Activated CD4-positive, alpha-beta T cell treated with anti-CD3 and anti-CD28 coated beads, Interleukin-2, amount 50 U/mL, for 1 hour (primary cell): ENCODE results near the gene FRAT1.
"Not testable (repeated sequence)": the region's sequence is repeated elsewhere in the genome, so short reads cannot be mapped to it uniquely, and the experiment has no call there.

ENCODE experiments used
- DNase-seq: peaks from one replicate; pipeline ENCODE4 v3.0.0-alpha.2; 2020

Gene FRAT1

DNA sequence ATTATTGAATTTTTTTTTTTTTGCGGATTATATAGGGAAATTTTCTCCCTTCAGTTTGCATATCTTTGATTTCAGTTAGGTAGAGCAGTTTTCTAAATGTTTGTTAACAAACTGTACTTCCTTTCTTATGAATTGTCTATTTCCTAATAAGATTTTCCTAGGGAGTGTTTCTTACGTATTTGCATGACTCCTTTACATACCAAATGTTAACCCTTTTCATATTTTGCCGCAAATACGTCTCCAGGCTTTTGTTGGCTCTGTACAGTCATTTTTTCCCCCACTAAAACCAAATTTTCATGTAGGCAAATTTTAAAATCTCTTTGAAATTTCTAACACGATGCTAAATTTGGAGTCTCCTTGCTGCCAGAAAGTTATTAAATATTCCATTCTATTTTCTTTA is 17.4 kb downstream of the FRAT1 start:
- no peak for DNase-seq

DNA sequence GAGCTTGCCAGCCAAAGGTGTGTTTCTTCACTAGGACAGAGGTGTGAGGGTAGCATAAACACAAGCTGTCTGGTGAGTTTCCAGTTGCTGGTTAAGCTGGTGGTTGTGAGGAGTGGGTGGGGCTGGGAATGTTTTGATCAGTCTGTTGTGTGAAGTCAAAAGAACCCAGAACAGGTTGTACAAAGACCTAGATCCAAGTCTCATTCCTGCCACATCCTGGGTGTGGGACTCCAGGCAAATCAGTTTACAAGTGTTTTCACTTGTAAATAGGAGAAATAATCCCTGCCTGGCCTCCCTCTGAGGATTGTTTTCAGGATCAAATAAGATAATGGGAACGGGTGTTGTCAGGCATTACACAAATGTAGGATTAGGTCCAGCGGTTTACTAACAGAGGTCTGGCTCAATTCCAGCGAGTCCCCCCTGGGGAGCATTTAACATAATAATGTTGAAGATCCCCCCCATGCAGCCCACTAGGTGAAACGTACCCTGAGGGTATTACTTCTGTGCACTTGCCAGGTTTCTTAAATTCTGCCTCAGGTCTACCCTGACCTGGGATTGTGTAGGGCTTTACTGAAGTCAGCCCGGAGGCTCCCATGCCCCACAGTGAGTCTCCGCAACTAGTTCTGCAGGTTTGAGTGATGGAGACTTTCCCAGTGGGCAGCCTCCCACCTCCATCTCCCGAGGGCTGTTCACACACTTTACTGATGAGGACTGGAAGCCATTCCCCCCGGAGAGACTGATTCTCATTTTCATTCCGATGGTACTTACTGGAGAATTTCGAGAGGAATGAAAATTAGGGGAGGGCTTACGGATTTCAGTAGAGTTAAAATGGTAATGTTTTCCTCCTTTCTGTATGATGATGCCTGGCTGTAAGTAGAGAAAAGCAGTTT is 18.1 kb downstream of the FRAT1 start:
- no peak for DNase-seq

DNA sequence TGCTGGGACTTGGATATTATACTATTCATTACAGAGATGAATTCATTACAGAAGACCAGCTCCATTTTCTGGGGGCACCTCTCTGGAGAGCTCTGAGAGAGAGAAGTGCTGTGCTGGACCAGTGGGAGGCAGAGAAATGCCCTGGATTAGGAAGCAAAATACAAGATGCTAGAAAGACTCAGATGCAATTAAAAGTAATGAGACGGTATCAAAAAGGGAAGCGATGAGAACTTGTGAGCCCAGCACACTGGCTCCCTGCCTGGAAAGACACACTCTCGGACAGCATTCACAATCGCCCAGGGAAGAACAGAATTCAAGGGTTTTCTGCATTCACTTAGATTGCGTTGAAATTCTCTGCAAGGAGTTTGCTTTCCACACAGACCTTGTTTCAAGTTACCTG is 19.0 kb downstream of the FRAT1 start:
- DNase-seq, result no peak

DNA sequence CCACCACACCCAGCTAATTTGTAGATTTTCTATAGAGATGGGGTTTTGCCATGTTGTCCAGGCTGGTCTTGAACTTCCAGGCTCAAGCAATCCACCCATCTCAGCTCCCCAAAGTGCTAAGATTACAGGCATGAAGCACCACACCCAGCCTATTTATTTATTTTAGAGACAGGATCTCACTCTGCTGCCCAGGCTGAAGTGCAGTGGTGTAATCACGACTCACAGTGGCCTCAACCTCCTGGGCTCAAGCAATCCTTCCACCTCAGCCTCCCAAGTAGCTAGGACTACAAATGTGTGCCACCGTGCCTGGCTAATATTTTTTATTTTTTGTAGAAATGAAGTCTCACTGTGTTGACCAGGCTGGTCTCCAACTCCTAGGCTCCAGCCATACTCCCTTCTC is 22.3 kb downstream of the FRAT1 start:
- no peak for DNase-seq

DNA sequence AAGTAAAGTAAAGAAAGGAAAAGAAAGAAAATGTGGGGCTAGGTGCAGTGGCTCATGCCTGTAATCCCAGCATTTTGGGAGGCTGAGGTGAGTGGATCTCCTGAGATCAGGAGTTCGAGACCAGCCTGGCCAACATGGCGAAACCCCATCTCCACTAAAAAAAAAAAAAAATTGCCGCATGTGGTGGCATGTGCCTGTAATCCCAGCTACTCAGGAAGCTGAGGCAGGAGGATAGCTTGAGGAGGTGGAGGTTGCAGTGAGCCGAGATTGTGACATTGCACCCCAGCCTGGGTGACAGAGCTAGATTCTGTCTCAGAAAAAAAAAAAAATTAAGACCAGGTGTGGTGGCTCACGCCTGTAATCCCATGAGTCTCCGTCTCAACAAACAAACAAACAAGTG is 24.6 kb downstream of the FRAT1 start:
- not testable (repeated sequence) for DNase-seq

DNA sequence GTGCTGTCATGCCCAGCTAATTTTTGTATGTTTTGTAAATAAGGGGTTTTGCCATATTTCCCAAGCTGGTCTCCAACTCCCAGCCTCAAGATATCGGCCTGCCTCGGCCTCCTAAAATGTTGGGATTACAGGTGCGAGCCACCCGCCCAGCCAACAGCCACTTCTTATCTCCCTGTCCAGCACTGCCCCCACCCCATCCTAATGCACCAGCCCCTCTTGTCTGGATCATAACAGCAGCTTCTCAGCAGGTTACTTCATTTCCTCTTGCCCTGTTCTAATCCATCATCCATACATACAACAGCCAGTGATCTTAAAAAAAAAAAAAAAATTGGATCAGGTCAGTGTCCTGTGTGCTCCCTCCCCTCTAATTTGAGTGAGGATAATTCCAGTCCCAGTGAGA is 28.2 kb downstream of the FRAT1 start:
- DNase-seq, result no peak

DNA sequence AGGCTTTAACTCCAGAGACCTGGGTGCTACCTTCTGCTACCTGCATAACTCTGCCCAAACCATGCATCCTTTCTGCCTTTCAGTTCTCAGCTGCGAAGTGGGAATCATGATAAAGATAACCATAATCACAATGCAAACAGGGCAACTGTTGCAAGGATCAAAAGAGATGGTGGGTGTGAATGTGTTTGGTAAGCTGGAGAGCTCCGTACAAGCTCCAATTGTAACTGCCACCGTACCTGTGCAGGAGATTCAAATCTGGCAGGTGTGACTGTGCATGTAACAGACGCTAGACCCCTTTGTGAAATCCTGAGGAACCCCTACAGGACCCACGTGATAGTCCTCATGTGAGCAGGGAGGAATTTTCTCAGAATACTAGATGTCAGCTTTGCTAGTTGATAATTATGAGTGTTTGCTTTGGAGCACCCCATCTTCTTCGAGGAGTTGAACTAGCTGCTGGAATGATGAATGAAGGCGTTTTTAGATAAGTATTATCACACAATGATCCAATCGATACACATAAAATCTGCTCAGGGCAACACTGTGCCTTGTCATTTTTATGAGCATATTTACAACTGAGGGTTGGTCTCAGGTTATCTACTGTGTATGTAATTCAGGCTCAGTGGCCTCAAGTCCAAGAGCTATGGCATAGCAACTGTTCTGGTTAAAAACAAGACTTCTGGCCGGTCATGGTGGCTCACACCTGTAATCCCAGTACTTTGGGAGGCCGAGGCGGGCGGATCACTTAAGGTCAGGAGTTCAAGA is 30.9 kb downstream of the FRAT1 start:
- no peak for DNase-seq

DNA sequence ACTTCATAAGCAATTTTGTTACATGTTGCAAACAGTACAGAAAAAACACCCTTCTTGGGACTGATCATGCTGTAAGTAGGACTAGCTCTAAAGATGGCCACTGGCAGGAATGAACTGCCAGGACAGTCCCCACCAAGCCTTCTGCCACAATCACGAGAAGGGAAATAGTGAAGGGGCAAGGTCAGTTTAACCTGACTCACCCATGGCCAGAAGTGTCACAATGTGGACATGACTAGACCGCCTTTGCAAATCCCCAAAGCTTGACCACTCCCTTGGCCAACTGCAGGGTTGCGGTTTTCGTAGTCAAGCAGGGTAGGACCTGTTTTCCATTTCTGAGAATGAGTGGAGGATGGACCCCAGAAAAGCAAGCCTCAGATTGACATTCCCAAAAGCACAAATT is 34.9 kb downstream of the FRAT1 start:
- DNase-seq, result no peak

DNA sequence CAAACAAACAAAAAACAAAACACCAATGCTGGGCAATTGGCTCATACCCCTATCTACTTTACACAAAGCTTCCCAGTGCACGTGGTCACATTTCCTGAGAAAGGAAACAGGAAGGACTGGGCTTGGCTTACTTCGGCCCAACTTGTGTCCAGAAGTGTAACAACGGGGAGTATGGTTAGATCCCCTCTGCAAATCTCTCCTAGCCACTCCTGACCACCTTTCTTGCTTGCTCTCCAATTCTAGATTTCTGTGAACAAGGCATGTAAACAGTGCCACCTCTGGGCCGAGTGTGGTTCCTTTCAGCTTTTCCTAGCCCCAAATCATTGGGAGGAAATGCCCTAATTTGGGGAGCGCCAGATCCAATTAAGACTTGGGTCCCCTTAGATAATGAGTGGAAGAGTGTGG is 36.5 kb downstream of the FRAT1 start:
- no peak for DNase-seq

DNA sequence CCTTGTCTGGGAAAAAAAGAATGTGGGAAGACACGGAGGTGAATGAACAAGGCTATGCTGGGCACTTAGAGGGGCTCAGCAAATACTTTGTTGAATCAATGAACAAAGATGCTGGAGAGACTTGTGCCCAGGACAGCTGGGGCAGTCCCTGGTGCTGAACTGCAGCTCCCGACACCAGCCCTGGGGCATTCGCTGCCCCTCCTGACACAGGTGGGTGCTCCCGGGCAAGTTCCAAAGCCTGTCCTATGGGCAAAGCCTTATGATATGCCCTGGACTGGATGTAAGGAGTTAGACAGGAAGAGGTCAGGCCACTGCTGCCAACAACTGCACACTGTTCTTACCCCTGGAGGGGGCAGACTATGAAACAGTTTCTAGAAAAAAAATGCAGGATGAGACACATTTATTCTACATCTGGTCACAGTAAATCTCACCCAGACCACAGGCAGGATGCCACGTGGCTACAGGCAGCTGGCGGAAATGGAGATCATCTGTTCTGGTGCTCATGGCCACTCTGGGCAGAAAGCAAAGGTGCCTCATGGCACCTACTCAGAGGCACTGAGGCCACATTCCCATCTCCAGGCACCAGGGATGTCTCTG is 37.3 kb downstream of the FRAT1 start:
- DNase-seq, result no peak

DNA sequence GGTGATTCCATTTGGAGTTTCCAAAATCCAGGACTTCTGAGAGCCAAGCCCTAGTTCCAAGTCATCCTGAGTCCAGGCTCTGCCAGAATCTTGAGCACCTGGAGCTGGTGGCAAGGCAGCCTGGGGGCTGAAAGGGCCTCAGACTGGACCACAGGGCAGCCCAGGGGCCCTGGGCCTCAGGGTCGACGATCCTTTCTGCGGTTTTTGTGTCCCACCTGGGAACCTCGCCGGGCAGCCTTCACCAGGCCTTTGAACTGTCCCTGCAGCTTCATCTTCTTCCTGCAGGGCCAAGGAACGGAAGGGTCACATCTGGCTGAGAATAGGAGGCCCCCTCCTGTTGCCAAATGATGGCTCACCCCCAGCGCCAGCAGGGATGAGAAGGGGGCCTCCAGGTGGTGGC is 37.8 kb downstream of the FRAT1 start:
- no peak for DNase-seq

DNA sequence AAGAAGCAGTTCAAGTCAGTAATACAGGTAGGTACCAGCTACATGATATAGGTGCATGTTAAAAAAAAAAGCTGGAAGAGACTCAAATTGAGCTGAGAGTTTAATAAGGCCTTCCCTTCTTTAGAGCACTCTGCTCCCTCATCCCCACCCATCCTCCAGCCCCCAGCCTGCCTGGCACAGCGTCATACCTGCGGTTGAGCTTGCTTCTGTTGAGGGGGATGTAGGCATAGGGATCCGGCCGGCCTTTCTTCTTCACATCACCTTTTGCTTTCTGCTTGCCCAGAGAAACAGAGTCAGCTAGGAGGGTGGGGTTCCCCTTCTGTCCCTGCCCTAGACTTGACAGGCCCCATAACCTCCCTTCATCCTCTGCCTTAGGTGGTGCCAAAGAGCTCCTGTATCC is 39.3 kb downstream of the FRAT1 start:
- DNase-seq, result no peak

DNA sequence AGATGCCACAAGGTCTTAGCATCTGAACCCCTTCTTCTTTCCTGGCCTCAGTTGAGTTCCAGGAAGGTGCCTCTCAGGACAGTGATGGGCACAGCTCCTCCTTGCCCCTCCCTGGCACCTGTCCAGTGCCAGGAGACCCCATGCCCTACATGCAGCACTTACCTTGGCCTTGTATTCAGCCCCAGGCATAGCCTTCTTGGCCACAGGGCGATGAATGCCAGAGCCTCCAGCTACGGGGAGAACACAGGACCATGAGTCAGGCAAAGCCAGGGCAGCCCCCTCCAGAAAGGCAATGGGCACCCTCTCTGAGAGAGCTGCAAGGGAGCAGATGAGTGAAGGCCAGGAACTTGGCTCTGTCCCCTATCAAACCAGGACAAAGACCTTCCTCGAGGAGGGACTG is 39.7 kb downstream of the FRAT1 start:
- no peak for DNase-seq

DNA sequence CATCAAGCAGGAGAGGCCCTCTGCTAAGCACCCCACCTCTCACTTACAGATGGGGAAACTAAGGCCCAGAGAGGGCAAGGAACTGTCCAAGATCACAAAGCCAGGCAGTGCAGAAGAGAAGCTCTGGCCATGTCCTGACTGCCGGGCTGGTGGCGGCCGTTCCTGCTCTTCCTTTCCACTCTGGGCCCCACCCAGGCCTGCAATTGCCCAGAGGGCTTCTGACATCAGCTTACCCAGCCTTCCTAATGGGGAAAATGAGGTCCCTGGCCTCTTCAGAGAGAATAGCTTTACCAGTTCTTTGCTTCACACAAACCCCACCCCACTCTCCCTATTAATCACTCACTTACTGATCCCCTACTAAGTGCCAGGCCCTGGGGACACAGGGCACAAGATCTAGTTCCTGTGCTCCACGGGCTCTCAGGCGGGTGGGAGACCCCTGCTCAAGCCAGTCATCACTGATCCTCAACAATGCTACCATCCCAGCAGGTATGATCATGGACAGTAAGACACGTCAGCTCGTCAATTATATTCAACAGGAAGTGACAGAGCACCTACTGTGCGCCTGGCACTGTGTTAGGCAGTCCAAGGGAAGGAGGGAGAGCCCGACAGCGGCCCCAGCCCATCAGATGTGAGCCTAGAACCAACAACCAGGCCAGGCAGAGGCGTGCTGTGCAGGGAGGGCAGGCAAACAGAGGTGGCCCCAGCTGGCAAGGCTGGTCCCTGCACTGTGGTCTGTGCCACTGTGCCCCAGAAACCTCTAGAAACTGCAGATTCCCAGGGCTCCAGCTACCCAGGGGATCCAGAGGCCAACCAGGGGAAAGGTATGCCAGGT is 41.9 kb downstream of the FRAT1 start:
- no peak for DNase-seq

DNA sequence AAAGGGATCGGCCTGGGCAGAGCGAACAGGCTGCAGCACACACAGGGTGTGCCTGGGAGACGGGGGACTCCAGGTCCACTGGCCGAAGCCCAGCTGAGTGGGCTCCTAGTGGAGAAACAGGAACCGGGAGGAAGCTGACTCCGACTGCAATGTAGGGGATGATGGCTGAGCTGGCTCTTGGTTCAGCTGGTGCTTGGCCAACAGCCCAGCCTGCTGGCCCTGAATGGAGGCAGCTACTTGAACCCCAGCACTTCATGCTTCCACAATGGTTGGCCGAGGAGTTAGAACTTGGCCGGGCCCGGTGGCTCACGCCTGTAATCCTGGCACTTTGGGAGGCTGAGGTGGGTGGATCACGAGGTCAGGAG is 42.4 kb downstream of the FRAT1 start:
- no peak for DNase-seq

DNA sequence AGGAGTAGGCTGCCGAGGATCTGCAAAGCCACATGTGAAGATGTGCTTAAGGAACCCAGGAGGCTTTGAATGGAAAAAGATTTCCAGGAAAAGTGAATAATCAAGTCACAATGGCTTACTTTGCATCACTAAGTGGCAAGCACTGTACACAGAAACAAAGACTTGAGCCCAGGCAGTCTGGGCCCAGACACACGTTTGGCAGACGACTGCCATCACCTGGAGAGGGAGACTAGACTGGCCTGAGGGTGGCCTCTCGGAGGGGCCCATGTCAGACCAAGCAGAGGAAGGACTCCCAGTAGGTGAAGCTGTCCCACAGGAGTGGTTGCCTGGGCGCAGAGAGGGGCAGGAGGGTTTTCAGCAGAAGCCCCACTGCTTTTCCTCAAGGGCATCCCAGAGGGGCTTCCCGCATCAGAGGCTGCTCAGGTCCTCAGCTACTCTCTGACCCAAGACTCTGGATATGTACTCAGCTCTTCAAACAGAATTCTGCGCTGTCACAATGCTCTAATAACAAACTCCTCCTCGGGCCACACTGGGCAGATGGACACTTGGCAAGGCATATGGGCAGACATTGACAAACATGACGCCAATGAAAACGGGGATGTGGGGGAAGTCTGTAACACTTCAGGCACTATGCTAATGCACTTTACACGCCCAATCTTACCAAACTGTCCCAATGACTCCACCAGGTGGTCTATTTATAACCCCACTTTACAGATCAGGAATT is 43.4 kb downstream of the FRAT1 start:
- no peak for DNase-seq

DNA sequence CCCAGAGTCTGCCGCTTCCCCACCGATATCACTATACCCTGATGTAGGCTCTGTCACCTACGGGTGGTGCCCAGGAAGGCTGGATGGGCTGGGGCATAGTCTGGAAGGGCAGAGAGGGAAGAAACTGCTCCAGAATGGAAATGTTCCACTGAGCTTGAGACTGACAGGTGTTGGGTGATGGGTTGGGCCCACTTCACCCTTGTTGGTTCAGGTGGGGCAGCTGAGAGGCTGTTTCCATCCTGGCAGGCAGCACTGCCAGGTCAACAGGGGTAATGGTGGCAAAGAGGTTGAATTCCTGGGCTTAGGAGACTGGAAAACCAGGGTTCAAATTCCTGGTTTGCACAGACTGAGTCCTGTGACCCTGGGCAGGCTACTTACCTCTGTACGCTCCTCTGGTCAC is 44.0 kb downstream of the FRAT1 start:
- DNase-seq, result no peak

DNA sequence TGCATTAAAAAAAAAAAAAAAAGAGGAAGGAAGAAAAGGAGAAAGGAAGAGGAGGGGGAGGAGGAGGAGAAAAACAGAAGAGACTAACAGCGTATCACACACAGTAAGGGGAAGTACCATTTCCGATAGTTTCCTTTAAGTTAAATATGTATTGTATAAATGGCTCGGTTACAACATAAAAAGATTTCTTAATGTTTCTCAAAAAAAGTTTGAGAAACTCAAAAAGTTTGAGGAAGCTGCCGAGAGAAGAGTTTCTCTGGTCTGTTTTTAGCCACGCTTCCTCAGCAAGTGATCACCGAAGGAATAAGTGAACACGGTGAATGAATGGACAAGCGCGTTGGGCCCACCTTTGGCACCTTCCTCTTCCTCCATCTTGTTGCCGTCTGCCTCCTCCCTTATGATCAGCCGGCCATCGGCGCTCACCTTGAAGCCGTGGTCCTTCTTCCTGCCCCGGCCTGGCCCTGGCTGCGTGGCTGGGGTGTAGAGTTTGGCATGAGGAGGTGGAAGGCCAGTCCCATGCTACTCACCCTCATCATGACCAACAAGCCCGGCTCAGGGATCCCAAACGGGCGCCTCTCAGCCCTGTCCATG is 46.8 kb downstream of the FRAT1 start:
- no peak for DNase-seq

DNA sequence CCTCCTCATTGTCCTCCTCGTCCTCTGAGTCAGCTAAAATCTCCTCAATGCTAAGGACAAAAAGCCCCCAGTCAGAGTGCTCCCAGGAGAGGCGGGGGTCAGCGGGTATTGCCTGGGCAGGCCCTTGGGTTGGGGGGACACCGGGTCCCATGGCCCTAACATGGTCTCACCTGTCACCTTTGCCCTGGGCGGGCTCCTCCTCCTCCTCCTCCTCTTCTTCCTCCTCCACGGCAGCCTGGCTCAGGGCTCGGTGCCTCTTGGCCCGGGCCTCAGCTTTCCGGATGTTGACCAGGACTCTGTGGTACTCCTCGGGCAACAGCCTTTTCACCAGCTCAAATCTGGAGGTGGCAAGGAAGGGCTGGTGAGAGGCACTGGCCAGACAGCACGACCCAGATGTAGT is 47.5 kb downstream of the FRAT1 start:
- no peak for DNase-seq

DNA sequence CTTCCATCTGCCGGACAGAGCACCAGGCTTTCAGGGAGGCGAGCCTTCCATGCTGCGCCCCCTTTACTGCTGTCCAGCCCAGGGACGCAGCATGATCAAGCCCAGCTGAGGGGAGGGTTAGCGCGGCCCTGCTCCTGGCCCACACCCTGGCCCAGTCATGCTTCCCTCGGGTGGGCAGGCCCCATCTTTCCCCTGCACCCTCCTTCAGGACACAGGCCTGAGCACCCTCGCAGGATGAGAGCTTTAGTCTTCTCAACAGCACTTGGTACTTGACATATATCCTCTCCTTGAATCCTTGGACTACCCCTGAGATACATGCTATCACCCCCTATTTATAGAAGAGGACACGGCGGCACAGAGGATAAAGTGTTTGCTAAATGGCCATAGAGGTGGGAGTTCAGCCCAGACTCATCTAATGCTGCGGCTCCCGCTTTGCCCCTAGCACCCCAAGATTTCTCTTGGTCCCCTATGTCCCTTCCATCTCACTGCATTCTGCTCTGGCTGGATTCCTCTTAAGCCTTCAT is 48.1 kb downstream of the FRAT1 start:
- DNase-seq, result no peak
